NCI-H82 treated with DMSO at 0.1 percent for 48 hours (cell line): ENCODE data around the gene OPN4.
"Not testable (repeated sequence)": the region's sequence is repeated elsewhere in the genome, so short reads cannot be mapped to it uniquely, and the experiment has no call there.

Experiments used
- DNase-seq: peaks from one replicate; lab custom pipeline; 2025; ENCODE audit not compliant: unreplicated experiment; lab: John Stamatoyannopoulos, UW

The OPN4 gene

DNA sequence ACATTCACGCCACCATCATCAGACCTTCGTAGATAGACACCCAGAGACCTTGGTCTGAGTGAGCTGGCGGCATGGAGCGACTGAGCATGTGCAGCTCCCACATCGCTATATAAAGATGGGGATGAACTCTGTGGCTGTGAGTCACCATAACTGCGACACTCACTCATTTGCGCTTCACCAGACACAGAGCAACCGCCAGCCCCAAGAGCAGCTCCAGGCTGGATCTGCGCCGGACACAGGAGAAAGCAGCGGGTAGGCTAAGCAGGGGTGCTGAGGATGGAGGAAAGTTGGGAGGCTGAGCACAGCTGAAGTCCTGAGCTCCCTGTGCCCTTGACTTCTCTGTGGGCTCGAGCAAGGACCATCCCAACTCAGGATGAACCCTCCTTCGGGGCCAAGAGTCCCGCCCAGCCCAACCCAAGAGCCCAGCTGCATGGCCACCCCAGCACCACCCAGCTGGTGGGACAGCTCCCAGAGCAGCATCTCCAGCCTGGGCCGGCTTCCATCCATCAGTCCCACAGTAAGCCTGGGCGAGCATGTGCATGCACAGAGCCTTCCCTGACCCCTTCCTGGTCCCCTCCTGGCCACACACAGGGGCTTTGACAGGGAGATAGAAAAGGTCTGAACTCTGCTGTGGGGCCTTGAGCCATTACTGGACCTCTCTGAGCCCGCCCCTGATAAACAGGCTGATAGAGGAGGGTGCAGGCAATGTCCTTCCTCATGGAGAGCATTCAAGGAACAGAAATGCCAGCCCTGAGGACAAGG lies at the start of gene OPN4:
Gene OPN4, plus strand, starts transcription at position 137 of the 762 bp plus-strand sequence. Its CDS starts 237 bp downstream, at position 374.
- no peak for DNase-seq

DNA sequence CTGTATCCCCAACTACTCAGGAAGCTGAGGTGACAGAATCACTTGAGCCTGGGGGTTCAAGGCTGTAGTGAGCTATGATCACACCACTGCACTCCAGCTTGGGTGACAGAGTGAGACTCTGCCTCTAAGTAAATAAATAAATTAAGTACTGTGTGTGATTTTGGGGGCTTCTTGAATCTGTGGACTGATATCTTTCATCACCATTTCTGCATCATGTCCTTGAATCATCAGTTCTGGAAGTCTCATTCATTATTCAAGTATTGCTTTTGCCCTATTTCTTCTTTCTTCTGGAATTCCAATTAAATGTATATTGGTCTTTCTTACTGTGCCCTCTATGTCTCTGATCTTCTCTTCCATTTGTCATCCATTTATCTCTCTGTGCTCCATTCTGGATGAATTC lies 46.7 kb upstream of the OPN4 start:
- no peak for DNase-seq

DNA sequence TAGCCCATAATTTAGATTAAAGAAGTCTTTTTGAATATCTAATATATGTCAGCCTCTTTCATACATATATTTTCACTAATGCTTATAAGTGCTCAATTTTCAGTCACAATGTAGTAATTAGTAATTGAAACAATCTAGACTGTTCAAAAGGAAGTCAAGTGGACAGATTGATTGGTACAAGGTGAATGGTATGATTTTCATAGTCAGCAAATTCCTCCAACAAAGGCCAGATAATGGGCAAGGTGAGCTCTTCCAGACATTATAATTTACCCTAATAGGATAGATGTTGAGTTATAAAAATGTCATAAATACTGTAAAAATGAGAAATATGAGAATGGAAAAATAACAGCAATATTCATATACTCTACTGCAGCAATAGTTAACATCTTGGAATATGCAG lies 44.4 kb upstream of the OPN4 start:
- no peak for DNase-seq

GRCh38 chr10:86611386-86611785 lies 43.0 kb upstream of the OPN4 start:
- DNase-seq = no peak

GRCh38 chr10:86613096-86613495 lies 41.3 kb upstream of the OPN4 start:
- no peak for DNase-seq

- DNase-seq = no peak
Measured at GRCh38 chr10:86613905-86614304, 40.4 kb upstream of the OPN4 start.

DNA sequence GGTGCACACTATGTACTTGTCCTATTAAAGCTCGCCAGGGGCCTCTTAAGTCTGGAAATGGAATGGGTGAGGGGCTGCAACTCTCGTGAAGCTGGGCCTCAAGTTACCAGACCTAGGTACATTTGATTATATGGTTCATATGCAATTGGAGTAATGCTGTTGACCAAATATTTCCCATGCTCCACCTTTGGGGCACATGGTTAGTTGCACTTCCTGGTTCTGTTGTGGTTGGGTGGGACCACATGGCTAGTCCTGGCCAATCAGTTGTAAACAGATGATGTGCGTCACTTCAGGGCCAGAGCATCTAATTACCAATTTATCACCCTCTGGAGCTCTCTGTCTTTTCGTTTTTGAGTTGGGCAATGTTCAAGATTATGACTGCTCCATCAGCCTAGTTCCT lies 39.5 kb upstream of the OPN4 start:
- no peak for DNase-seq

- DNase-seq = not testable (repeated sequence)
Measured at GRCh38 chr10:86617278-86617677, 37.1 kb upstream of the OPN4 start.

GRCh38 chr10:86628311-86628710 lies 26.0 kb upstream of the OPN4 start:
- DNase-seq = no peak

DNA sequence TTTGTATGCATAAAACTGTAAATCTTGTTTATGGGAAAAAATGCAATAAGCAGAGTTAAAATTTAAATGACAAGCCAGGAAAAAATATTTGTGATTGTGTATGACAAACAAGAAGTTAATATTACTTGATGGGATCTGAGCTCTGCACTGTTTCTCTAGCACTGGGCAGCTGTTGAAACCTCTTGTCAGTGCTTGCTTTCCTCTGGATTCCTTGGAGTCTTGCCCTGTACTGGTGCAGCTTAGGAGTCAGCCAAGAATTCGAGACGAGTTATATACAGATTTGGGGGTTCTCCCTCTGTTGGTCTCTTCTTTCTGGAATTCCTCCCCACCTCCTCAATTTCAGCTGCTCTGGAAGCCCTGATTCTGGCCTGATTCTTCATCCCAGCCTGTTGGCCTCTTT lies 24.3 kb upstream of the OPN4 start:
- no peak for DNase-seq

- no peak for DNase-seq
Measured at GRCh38 chr10:86632009-86632800, 22.1 kb upstream of the OPN4 start.

DNA sequence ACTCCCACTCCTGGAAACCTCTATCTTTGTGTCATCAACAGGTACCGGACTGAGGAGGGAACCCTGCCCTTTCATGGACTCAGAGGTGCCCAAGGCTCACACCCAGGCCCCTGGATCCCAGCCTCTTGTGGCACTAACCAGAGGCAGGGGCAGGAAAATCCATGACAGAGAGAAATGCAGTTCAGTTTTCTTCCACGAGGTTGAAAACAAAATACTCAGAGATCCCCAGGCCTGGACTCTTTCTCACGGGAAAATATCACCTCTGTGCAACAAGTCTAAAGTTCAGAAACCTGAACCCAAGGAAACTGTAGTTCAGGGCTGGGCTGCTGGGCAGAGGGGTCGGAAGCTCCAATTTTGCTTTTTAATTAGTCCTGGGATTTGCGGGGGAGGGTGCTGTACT lies 21.4 kb upstream of the OPN4 start:
- no peak for DNase-seq

DNA sequence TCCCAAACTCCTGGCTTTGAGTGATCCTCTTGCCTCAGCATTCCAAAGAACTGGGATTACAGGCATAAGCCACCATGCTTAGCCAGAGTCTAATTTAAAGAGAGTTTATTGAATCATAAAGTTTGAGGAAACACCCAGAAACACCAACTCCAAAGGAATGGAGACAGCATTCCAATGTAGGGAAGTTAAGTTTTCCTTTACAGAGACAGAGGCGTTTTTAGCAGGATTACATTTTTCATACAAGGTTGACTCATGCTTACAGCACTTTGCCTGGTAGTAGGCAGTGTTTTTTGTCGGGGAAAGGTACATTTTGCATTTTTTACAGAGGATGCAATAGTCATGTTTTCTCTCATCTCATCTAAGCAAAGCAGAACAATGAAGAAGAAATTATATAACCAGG lies 18.9 kb upstream of the OPN4 start:
- DNase-seq = no peak

DNA sequence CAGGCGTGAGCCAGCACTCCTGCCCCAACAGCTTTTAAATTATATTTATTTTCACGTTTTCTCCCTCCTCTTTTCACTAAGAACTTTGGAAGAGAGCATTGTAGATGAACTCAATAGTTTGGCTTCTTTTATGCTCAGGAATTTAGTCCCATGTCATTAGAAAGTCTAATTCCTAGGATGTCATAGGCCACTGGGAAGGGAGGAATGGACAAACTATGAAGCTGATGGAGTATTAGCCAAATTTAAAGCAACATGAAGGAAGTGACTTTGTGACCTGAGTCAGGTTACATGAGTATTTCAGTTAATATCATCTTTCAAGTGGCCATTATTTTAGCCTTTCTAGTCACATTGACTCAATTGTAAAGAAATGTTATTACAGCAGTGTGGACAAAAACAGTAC lies 18.0 kb upstream of the OPN4 start:
- DNase-seq = no peak

GRCh38 chr10:86642021-86642420 lies 12.3 kb upstream of the OPN4 start:
- DNase-seq = no peak

GRCh38 chr10:86642499-86642898 lies 11.8 kb upstream of the OPN4 start:
- no peak for DNase-seq

- no peak for DNase-seq
Measured at GRCh38 chr10:86644152-86644793, 10.1 kb upstream of the OPN4 start.

GRCh38 chr10:86644794-86645445 lies 9.4 kb upstream of the OPN4 start:
- DNase-seq = no peak

DNA sequence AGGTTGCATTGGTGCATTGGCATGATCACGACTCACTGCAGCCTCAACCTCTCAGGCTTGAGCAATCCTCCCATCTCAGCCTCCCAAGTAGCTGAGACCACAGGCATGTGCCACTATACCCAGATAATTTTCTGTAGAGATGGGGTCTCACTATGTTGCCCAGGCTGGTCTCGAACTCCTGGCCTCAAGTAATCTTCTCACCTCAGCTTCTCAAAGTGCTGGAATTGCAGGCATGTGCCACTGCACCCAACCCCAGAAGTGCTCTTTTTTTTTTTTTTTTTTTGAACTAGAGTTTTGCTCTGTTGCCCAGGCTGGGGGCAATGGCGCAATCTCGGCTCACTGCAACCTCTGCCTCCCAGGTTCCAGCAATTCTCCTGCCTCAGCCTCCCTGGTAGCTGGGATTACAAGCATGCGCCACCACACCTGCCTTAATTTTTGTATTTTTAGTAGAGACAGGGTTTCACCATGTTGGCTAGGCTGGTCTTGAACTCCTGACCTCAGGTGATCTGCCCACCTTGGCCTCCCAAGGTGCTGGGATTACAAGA lies 8.7 kb upstream of the OPN4 start:
- not testable (repeated sequence) for DNase-seq

- no peak for DNase-seq
Measured at GRCh38 chr10:86646532-86646931, 7.8 kb upstream of the OPN4 start.

DNA sequence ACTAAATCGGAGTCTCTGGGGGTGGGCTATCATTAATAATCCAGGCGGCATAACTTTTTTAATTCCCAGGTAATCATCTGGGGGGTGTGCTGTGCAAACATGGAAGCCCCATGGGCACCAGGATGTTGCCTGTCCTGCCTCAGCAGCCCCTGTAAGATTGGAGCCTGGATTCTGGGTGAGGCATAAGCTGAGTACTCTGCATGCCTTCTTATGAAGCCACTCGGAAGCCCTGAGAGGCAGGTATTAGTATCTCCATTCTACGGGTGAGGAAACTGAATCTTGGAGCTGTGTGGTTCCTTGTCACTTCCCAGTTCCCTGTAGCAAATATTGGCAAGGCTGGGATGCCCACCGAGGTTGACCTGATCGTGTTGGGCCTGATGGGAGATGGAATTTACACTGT lies 7.4 kb upstream of the OPN4 start:
- no peak for DNase-seq
